GM19467 (cell line): ENCODE data around the gene IFNL2.
"Not testable (repeated sequence)": the region's sequence is repeated elsewhere in the genome, so short reads cannot be mapped to it uniquely, and the experiment has no call there.

ENCODE experiments used
- ATAC-seq: cut with Tn5 transposase; IDR thresholded peaks from one replicate; pipeline ENCODE4 v1.9.1; 2021; ENCODE audit warnings: mild to moderate bottlenecking, moderate library complexity; ENCODE audit not compliant: unreplicated experiment

The IFNL2 gene

DNA sequence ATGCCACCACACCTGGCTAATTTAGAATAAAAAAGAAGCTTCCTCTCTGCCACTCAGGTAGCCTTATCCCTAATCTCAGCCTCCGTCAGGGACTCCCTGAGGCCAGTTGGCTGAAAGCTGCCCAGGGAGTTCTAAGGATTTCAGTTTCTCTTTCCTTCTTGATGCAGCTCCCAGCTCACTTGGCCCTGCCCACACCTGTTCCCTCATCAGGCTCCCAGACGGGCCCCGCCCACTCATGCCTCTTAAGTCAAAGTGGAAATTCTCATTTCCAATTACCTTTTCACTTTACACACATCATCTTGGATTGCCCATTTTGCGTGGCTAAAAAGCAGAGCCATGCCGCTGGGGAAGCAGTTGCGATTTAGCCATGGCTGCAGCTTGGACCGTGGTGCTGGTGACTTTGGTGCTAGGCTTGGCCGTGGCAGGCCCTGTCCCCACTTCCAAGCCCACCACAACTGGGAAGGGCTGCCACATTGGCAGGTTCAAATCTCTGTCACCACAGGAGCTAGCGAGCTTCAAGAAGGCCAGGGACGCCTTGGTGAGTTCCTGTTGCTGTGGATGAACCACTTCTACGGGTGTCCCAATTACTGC, 28.0 kb downstream of the IFNL2 start, which contains the start of gene IFNL1:
Gene IFNL1 (plus strand): TSS at position 353 of the 591 bp plus-strand sequence. CDS start 15 bp downstream, at position 368.
- no peak for ATAC-seq

GRCh38 chr19:39296906-39297305, 28.7 kb downstream of the IFNL2 start:
- no peak for ATAC-seq

DNA sequence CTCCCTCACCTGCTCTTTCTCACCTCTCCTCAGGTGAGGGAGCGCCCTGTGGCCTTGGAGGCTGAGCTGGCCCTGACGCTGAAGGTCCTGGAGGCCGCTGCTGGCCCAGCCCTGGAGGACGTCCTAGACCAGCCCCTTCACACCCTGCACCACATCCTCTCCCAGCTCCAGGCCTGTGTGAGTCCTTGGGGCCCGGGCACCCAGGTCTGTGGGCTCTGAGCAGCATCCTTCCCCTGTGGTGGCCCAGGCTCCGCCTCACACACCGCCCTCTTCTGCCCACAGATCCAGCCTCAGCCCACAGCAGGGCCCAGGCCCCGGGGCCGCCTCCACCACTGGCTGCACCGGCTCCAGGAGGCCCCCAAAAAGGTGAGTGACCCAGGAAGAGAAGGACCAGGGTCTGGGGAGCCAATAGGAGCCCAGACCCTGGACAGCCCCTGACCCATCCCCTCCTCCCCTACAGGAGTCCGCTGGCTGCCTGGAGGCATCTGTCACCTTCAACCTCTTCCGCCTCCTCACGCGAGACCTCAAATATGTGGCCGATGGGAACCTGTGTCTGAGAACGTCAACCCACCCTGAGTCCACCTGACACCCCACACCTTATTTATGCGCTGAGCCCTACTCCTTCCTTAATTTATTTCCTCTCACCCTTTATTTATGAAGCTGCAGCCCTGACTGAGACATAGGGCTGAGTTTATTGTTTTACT, 29.9 kb downstream of the IFNL2 start:
- ATAC-seq = no peak

DNA sequence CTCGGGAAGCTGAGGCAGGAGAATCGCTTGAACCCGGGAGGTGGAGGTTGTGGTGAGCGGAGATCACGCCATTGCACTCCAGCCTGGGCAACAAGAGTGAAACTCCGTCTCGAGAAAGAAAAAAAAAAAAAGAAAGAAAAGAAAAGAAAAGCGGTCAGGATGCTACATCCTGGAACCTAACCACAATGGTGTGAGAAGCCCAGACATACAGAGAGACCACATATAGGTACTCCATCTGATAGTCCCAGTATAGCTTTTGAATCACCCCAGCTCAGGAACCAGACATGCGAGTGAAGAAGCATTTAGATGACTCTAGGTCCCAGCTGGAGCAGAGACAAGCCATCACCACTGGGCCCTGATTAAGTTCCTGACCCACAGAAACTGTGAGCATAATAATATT, 31.2 kb downstream of the IFNL2 start:
- no peak for ATAC-seq

- ATAC-seq = no peak
Observed at GRCh38 chr19:39299832-39300231, 31.6 kb downstream of the IFNL2 start.

DNA sequence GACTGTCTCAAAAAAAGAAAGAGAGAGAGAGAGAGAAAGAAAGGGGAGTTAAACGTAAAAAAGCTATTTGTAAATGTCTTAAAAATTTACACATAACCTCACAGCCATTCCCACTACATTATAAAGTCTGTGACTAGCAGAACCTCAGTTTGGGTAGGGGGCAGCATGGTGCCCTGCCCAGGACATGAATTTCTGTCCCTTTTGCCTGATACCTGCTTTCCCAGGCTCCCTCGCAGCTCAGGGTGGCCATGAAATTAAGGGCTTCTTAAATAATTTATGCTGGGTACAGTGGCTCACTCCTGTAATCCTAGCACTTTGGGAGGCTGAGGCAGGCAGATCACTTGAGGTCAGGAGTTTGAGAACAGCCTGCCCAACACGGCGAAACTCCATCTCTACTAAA, 32.8 kb downstream of the IFNL2 start:
- no peak for ATAC-seq

- no peak for ATAC-seq
Observed at GRCh38 chr19:39301562-39301961, 33.4 kb downstream of the IFNL2 start.

- no peak for ATAC-seq
Observed at GRCh38 chr19:39303373-39304184, 35.4 kb downstream of the IFNL2 start.

GRCh38 chr19:39304185-39304513, 36.0 kb downstream of the IFNL2 start:
- no peak for ATAC-seq

GRCh38 chr19:39304701-39305571, 36.7 kb downstream of the IFNL2 start:
- ATAC-seq = no peak

GRCh38 chr19:39306075-39306474, 37.9 kb downstream of the IFNL2 start:
- ATAC-seq = no peak

DNA sequence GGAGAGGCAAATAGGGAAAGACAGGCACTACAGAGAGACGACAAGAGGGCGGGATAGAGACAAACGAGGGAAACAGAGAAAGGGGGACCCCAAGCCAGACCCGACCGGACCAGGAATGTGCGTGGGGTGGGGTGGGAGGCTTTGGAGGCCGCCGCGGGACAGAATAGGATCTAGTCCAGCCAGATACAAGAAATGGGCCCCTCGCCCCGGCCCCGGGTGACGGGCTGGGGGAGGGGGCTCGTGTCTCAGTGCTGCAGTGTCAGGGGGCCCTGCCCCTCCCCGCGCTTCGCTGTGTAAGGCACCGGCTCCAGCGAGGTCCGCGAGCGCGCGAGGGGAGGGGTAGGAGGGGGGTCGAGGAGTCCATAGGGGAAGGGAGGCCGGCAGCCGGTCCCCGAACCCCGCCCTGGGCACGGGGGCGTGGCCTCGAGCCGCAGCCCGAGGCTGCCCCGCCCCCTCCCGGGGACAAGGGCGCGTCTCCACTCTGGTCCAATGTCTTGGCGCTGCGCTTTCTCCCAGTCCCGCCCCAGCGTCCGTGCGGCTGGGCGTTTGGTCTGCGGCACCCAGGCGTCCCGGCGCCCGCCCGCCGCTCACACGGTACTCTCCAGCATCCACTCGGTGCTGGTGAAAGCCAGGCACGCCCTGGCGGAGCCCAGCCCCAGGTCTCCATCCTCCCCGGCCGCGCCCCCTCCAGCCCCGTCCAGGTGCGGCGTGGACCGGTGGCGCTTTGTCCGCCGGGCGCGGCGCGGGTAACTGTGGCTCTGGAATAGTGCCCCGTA, 39.0 kb downstream of the IFNL2 start:
- no peak for ATAC-seq

DNA sequence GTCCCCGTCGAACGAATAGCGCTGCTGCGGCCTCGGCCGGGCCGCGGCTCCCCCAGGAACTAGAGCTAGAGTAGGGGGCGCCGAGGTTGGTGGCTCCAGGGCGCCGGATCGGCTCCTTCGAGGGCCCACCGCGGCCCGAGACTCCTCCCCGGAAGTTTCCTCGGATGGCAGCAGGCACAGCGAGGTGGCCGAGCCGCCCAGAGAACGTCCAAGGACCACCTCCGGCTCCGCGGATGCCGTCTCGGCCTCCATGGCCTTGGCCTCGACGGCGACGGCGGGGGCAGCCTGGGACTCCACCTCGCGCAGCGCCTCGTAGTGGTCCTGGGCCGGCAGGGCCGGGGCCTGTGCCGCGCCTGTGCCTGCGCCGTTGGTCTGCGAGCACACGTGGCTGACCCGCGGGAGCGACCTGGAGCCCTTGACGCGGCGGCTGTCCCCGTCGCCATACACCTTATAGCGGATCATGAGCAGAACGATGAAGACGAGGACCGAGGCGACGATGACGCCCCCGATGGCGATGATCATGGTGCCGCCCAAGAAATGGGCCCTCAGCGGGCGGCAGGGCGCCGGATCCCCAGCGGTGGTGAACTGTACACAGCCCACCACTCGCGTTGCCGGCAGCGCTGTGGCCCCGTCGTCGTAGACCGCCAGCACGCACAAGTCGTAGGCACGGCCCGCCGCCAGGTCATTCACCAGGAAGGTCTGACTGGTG, 39.8 kb downstream of the IFNL2 start:
- ATAC-seq = no peak

GRCh38 chr19:39308531-39309304, 40.5 kb downstream of the IFNL2 start:
- ATAC-seq = no peak

- ATAC-seq = not testable (repeated sequence)
Observed at GRCh38 chr19:39309305-39309670, 41.1 kb downstream of the IFNL2 start.

- ATAC-seq = no peak
Observed at GRCh38 chr19:39310558-39311311, 42.5 kb downstream of the IFNL2 start.

DNA sequence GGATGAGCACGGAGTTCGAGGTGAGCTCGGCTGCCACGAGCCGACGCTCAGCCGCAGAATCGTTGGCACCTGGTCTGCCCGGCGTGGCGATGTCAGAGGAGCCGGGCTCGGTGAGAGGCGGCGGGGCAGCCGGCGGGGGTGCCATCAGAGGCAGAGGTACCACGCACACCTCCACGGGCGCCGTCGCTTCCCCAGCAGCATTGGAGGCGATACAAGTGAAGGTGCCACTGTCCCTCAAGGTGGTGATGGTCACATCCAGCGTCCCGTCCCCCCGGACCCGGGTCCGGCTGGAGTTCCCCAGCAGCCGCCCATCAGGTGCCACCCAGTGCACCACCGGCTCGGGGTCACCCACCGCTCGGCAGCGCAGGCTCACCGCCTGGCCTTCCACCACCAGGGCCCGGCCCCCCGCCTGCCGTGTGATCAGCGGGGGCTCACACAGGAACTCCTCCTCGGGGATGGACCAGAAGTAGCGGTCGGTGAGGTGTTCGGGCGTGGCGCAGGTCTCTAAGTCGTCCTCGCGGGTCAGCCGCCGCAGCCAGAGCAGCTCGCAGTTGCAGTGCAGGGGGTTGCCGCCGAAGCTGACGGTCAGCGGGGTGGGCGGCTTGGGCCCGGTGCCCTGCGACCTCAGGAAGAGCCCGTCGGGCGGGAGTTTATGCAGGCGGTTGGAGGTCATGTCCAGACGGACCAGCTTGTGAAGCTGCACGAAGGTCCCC, 46.0 kb downstream of the IFNL2 start:
- no peak for ATAC-seq

- ATAC-seq = no peak
Observed at GRCh38 chr19:39315933-39316332, 47.7 kb downstream of the IFNL2 start.
